RWPE2 (cell line): ENCODE measurements around the gene KNSTRN.
A peak's percentile ranks its signal among the peaks of the same experiment; 100 is the strongest.

Source experiments
- ATAC-seq: fragments of 200-7000 bp; cut with Tn5 transposase; 3 replicates; pipeline ENCODE4 v1.9.1; 2021; ENCODE audit warnings: low read depth
- DNase-seq: peaks from one replicate; pipeline ENCODE4 v3.0.0-alpha.2; 2020; ENCODE audit warnings: low spot score
- H3K27ac ChIP-seq: fragments of 450-650 bp; 2 replicates; pipeline ENCODE4 v1.5.1; 2017; ENCODE audit warnings: mild to moderate bottlenecking; ENCODE audit not compliant: poor library complexity, severe bottlenecking
- H3K27me3 ChIP-seq: fragments of 250-450 bp; sonication (Bioruptor Pico); 2 replicates; pipeline ENCODE4 v1.5.1; 2021; ENCODE audit warnings: mild to moderate bottlenecking, moderate library complexity; ENCODE audit not compliant: insufficient read depth, poor library complexity, severe bottlenecking
- H3K36me3 ChIP-seq: fragments of 250-450 bp; sonication (Bioruptor Pico); 2 replicates; pipeline ENCODE4 v1.5.1; 2020; ENCODE audit warnings: low read depth, mild to moderate bottlenecking, moderate library complexity
- H3K4me1 ChIP-seq: fragments of 250-450 bp; sonication (Bioruptor Pico); 2 replicates; pipeline ENCODE4 v1.5.1; 2021; ENCODE audit warnings: mild to moderate bottlenecking, moderate library complexity; ENCODE audit not compliant: insufficient read depth, poor library complexity, severe bottlenecking
- H3K4me3 ChIP-seq: fragments of 250-450 bp; sonication (Bioruptor Pico); 2 replicates; pipeline ENCODE4 v1.5.1; 2021; ENCODE audit warnings: mild to moderate bottlenecking, moderate library complexity; ENCODE audit not compliant: severe bottlenecking
- H3K9me3 ChIP-seq: fragments of 250-450 bp; sonication (Bioruptor Pico); 2 replicates; pipeline ENCODE4 v1.5.1; 2021; ENCODE audit warnings: mild to moderate bottlenecking, moderate library complexity; ENCODE audit not compliant: severe bottlenecking
- TF ChIP-seq, protein P1 (sequence below): fragments of 450-650 bp; IDR thresholded peaks from one replicate; pipeline ENCODE4 v1.5.1; 2017; ENCODE audit warnings: mild to moderate bottlenecking, moderate library complexity; ENCODE audit not compliant: poor library complexity, severe bottlenecking

The KNSTRN gene

GRCh38 chr15:40398413-40398873 lies 15.9 kb downstream of the KNSTRN start:
- ATAC-seq = peak; percentile 40

DNA sequence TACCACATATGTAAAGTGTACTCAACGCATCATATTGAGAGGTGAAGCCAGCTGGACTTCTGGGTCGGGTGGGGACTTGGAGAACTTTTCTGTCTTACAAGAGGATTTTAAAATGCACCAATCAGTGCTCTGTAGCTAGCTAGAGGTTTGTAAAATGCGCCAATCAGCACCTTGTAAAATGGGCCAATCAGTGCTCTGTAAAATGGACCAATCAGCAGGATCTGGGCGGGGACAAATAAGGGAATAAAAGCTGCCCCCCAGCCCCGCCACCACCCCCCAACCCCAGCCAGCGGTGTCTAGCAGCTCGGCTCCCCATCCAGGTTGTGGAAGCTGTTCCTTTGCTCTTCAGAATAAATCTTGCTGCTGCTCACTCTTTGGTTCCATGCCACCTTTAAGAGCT lies 16.8 kb downstream of the KNSTRN start:
- Histone ChIP-seq H3K4me3 (no peak overlapping the region), H3K9me3 (no peaks in the 10 kb centered on the region), H3K4me1 (peaks cover 2% of the 10 kb centered on the region), H3K27me3 (no peaks in the 10 kb centered on the region), H3K36me3 (peaks cover 9% of the 10 kb centered on the region), H3K27ac (no peak overlapping the region)
- no peak for ATAC-seq
- no peak for DNase-seq
- TF ChIP-seq, protein P1, sequence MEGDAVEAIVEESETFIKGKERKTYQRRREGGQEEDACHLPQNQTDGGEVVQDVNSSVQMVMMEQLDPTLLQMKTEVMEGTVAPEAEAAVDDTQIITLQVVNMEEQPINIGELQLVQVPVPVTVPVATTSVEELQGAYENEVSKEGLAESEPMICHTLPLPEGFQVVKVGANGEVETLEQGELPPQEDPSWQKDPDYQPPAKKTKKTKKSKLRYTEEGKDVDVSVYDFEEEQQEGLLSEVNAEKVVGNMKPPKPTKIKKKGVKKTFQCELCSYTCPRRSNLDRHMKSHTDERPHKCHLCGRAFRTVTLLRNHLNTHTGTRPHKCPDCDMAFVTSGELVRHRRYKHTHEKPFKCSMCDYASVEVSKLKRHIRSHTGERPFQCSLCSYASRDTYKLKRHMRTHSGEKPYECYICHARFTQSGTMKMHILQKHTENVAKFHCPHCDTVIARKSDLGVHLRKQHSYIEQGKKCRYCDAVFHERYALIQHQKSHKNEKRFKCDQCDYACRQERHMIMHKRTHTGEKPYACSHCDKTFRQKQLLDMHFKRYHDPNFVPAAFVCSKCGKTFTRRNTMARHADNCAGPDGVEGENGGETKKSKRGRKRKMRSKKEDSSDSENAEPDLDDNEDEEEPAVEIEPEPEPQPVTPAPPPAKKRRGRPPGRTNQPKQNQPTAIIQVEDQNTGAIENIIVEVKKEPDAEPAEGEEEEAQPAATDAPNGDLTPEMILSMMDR = no peak

More at GRCh38 chr15:40398413-40398873, 15.9 kb downstream of the KNSTRN start:
- no peak overlapping the region for H3K4me3 ChIP-seq
- TF ChIP-seq, protein P1 = no peak
- H3K27ac ChIP-seq = no peak overlapping the region
- no peaks in the 10 kb centered on the region for H3K9me3 ChIP-seq
- no peaks in the 10 kb centered on the region for H3K27me3 ChIP-seq
- DNase-seq = no peak
- H3K4me1 ChIP-seq = no peaks in the 10 kb centered on the region
- H3K36me3 ChIP-seq = peaks cover 18% of the 10 kb centered on the region

GRCh38 chr15:40405501-40406381 lies 23.2 kb downstream of the KNSTRN start, which contains the start of gene IVD:
Gene IVD, plus strand, starts transcription at chr15:40405795. Its CDS starts 33 bp downstream, at chr15:40405828.
- Histone ChIP-seq H3K4me3 (peak within 1 kb of the TSS; percentile 61), H3K36me3 (peaks cover 32% of the 10 kb centered on the region), H3K9me3 (no peaks in the 10 kb centered on the region), H3K27me3 (no peaks in the 10 kb centered on the region), H3K27ac (peak within 1 kb of the TSS; percentile 47), H3K4me1 (peaks cover 13% of the 10 kb centered on the region)
- peak; percentile 99 for DNase-seq
- TF ChIP-seq, protein P1 = no peak
- ATAC-seq = peak; percentile 99

DNA sequence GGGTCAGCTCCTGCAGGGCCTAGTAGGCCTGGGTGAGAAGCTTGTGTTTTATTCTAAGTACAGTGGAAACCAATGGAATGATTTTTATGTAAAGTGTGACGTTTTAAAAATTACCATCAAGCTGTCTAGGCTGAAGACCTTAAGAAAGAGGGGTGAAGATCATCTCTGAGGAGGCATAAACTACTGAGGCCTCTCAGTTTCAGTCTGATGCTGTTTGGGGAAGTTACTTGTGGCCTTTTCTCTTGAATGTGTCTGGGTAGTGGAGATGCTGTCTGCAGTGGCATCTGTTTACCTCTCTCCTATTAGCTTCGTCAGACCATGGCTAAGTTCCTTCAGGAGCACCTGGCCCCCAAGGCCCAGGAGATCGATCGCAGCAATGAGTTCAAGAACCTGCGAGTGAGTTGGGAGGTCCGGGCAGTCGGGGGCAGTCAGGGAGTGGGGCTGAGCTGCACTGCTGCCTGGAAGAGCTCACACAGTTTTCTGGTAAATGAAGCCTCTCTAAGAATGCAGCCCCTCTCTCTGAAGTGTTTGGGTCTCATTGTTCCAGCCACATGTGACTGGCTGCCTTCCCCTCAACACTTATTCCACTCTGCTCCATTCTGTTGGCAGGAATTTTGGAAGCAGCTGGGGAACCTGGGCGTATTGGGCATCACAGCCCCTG lies 24.9 kb downstream of the KNSTRN start:
- DNase-seq (no peak), ATAC-seq (no peak)
- H3K27ac ChIP-seq = no peak overlapping the region

More for the DNA sequence above, 24.9 kb downstream of the KNSTRN start:
- TF ChIP-seq, protein P1 = no peak
- H3K9me3 ChIP-seq = no peaks in the 10 kb centered on the region
- no peak overlapping the region for H3K4me3 ChIP-seq
- H3K36me3 ChIP-seq = peaks cover 50% of the 10 kb centered on the region
- H3K27me3 ChIP-seq = no peaks in the 10 kb centered on the region
- H3K4me1 ChIP-seq = peaks cover 13% of the 10 kb centered on the region
